ENCODE data around the gene RHO.
A peak's percentile ranks its signal among the peaks of the same experiment; 100 is the strongest.
"Not testable (repeated sequence)": the region's sequence is repeated elsewhere in the genome, so short reads cannot be mapped to it uniquely, and the experiment has no call there.

Gene RHO

DNA sequence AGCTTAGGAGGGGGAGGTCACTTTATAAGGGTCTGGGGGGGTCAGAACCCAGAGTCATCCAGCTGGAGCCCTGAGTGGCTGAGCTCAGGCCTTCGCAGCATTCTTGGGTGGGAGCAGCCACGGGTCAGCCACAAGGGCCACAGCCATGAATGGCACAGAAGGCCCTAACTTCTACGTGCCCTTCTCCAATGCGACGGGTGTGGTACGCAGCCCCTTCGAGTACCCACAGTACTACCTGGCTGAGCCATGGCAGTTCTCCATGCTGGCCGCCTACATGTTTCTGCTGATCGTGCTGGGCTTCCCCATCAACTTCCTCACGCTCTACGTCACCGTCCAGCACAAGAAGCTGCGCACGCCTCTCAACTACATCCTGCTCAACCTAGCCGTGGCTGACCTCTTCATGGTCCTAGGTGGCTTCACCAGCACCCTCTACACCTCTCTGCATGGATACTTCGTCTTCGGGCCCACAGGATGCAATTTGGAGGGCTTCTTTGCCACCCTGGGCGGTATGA, at the start of gene RHO:
TSS of gene RHO (plus strand) at position 51 of the 512 bp plus-strand sequence. CDS start at position 146, 95 bp downstream.
- DNase-seq, result peak; percentile 48 to 52 (median 51)

GRCh38 chr3:129481225-129481765, 47.1 kb upstream of the RHO start:
- not testable (repeated sequence) for DNase-seq

DNA sequence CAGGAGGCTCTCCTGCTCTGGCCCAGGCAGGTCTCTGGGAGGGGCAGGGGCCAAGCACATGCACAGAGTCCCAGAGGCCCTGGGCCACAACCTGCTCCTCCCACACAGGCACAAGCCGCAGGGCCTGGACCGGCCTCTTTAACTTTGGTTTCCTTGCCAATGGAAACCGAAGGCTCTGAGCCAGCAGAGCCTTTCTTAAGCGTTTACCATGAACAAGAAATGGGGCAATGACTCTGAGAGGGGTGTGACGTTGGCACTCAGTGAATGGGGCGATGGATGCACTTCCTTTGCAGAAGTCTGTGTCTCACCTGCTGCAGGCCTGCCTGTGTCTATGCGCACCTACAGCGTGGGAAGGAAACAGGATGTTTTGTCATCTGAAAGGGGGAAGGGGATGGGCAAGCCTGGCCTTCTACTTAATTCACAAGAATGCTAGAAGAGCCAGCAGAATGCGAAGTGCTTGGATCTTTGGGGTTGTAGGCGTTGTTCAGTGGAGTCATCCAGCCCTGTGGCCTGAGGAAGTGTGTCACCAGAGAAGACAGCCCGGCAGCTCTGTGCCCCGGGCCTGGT, 46.6 kb upstream of the RHO start:
- DNase-seq, result peak; percentile 43 to 50 (median 48)

GRCh38 chr3:129482721-129483120, 45.7 kb upstream of the RHO start:
- DNase-seq, result no peak

- DNase-seq, result no peak
These were observed 44.6 kb upstream of the RHO start for GRCh38 chr3:129483870-129484269.

GRCh38 chr3:129485146-129485545, 43.3 kb upstream of the RHO start:
- DNase-seq, result peak; percentile 60 to 72 (median 63)

DNA sequence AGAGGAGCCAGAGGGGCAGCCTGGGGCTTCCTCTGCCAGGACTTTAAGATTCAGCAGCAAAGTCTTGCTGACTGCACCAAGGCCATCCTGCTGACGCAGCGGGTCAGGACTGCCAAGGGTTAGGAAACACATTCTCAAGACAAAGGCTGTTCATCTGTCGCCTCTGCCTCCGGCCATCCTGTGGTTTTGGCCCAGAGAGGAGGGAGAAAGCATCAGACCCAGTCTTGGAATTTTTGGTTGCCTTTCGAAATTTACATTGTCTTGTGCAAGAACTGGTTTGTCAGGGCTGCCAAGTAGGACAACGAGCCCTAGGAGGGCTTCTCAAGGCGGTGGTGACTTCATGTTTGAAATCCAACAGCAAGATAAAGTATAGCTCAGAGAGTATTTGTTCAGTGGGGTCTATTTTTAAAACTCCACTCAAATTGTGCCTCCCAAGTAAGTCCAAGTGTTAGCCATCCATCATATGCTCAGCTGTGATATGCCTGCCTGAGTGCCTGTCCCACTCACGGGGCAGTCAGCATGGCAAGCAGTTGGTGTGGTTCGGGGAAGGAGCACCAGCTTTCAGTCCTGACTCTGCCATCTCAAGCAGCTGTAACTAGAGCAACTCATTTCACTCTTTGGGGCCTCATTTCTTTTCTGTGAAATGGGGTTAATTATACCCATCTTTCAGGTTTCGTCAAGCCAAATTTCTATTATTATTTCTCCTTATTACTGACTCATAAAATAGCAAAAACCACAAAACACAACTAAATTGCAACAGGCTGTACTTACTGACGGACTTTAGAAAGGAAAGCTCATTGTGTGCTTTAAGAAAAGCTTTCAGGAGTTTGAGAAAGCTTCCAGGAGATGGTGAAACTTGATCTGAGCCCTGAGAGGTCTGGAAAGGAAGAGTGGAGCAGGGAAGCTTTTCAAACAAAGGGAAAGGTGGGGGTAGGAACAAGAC, 42.4 kb upstream of the RHO start:
- DNase-seq, result peak; percentile 95 to 99 (median 98)

GRCh38 chr3:129486664-129487035, 41.8 kb upstream of the RHO start:
- DNase-seq, result no peak

- DNase-seq, result peak in 1 of 3 donors; percentile 26
These were observed 41.1 kb upstream of the RHO start for GRCh38 chr3:129487183-129487867.

- DNase-seq, result not testable (repeated sequence)
These were observed 40.5 kb upstream of the RHO start for GRCh38 chr3:129487868-129488335.

- DNase-seq, result peak; percentile 81 to 90 (median 87)
These were observed 39.2 kb upstream of the RHO start for GRCh38 chr3:129489258-129489657.

GRCh38 chr3:129490273-129490675, 38.2 kb upstream of the RHO start:
- peak; percentile 96 to 98 (median 98) for DNase-seq

GRCh38 chr3:129491077-129491476, 37.4 kb upstream of the RHO start:
- not testable (repeated sequence) for DNase-seq

- no peak for DNase-seq
These were observed 36.6 kb upstream of the RHO start for GRCh38 chr3:129491794-129492193.

GRCh38 chr3:129492691-129493090, 35.7 kb upstream of the RHO start:
- no peak for DNase-seq

GRCh38 chr3:129493206-129493605, 35.2 kb upstream of the RHO start:
- DNase-seq, result no peak

DNA sequence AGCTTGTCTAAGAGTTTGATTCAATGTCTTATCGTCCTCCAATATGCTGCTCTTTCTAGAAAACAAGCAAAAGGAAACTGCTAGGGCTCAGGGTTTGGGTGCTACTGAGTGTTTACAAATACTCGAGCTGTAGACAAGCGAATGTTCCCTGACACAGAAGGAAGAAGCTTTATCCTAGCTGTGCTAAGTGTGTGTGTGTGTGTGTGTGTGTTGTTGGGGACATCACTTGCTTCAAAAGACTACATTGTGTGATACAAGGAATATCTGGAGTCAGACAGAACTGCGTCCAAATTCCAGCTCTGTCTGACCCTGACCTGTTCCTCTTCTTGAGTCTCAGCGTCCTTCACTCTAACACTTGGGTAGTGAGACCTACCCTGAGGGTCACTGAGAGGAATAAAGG, 33.9 kb upstream of the RHO start:
- DNase-seq, result not testable (repeated sequence)

DNA sequence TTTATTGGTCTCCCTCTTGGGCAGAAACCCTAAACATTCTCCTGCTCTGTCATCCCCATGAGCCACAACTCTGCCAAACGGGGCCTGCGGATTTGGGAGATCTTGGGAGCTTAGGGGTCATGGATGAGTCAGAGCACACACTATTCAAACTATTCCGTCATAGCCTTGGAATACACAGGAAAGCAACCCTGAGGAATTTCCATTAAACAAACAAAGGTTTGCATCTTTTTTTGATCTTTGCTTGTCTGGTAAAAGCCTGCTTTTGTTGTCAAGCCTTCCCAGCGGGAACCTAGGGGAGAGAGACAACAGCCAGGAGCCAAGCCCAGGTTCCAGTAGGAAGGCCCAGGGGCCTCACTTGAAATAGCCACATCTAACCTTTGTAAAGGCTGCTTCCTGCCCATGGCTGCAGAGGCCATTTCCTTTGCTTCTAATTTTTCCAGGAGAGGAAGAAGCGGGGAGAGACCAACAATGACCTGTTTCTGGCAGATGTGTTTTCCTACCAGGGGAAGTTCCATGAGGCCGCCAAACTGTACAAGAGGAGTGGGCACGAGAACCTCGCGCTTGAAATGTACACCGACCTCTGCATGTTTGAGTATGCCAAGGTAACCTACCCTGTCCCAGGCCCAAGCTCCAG, 33.3 kb upstream of the RHO start:
- DNase-seq, result not testable (repeated sequence)

GRCh38 chr3:129497876-129498275, 30.6 kb upstream of the RHO start:
- not testable (repeated sequence) for DNase-seq

- not testable (repeated sequence) for DNase-seq
These were observed 29.6 kb upstream of the RHO start for GRCh38 chr3:129498603-129499488.

Data from suppressor macrophage treated with lipopolysaccharide for 1 hour (primary cell).